Astrocyte of the spinal cord (primary cell): Measurements from ENCODE around the gene GGT6.

Experiments used
- DNase-seq: peaks from one replicate; pipeline ENCODE4 v3.0.0; 2011; ENCODE audit warnings: low read depth, low spot score
- H3K4me3 ChIP-seq: 2 replicates; pipeline ENCODE4 v1.5.1; 2011; ENCODE audit warnings: low read depth, mild to moderate bottlenecking, low read length, moderate library complexity
- CTCF ChIP-seq: IDR thresholded peaks from 2 replicates; pipeline ENCODE4 v1.5.1; 2012; ENCODE audit warnings: low read depth, mild to moderate bottlenecking, low read length, inconsistent platforms
- in situ Hi-C: cut with HindIII; loops from 2 replicates; pipeline ENCODE4 v1.10.0; 2017; ENCODE audit warnings: low sequenced_read_pairs

Gene GGT6

DNA sequence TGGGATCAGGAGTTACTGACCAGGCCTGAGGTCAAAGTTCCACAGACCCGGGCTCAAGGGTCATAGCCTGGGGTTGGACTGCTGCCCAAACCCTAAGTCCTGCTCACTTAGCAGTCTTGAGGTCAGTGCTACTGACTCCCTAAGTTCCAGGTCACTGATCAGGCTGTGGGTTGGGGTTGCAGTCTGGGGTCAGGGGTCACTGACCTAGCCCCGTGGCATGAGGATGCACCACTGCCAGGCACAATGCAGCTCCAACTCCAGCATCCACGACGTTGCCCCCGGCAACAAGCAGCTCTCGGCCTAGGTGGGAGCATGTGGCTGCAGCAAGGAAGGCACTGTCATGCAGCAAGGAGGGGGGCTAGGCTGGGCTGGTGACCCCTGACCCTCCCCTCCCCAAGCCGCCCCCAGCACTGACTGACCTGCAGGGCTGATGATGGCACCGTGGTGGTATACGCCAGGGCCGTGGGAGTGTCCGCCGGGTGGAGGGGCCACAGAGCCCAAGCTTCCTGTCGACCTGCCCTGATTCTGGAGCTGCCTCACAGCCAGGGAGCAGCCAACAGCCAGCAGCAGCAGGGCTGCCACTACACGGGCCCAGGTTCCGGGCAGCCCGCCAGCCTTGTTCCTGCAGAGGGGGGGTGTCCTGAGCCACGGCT, 1.1 kb downstream of the GGT6 start:
- in situ Hi-C loops = no loop called here
- TF ChIP-seq CTCF = no peak
- no peak overlapping the region for H3K4me3 ChIP-seq
- no peak for DNase-seq

DNA sequence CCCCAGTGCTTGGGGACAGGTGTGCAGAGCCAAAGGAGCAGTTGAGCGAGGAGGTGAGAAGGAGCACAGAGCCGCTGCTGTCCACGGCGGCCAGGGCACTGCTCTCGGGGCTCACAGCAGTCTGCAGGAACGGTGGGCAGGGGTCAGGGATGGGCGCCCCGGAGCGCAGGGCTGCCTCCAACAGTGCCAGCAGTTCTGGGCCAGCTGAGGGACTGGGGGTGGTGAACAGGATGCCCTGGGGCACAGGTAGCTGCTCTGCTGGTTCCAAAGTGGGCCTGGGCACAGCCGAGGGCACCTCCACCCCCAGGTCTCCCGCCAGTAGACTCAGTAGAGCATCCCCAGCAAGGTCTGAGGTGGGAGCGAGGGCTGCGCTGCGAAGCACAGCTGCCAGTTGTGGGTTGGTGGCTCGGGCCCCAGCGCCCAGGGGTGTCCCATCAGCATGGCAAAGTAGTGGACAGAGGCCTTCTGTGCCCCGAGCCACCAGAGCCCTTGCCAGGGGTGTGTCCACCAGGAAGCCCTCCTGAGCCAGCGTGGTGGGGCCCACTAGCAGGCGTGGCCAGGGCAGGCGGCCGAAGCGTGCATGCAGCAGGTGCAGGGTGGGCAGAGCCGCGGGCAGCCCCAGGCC, 1.9 kb downstream of the GGT6 start:
- no peak for DNase-seq
- in situ Hi-C loops = no loop called here
- no peak for TF ChIP-seq CTCF
- H3K4me3 ChIP-seq = no peak overlapping the region

GRCh38 chr17:4557626-4558346, 2.6 kb downstream of the GGT6 start:
- DNase-seq = no peak
- TF ChIP-seq CTCF = no peak
- in situ Hi-C loops = no loop called here
- no peak overlapping the region for H3K4me3 ChIP-seq

DNA sequence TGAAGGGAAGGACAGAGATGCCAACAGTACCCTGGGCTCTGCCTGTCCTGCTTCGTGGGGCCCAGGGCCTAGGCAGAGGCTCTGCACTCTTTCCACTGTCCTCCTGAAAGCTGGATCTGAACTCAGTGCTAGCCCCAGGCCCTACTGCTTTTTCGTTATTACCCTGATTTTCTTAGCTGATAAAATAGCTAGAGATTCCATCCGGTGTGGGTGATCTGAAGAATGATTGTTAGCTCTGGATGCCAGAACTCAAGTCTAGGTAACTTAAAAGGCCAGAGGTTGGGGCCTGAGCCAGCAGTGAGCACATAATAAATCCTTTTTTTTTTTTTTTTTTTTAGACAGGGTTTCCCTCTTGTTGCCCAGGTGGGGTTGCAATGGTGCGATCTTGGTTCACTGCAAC, 3.4 kb downstream of the GGT6 start:
- H3K4me3 ChIP-seq = no peak overlapping the region
- DNase-seq = no peak
- in situ Hi-C loops = no loop called here
- no peak for TF ChIP-seq CTCF

GRCh38 chr17:4555873-4556759, 4.3 kb downstream of the GGT6 start:
- no peak for TF ChIP-seq CTCF
- in situ Hi-C loops = no loop called here
- no peak for DNase-seq
- H3K4me3 ChIP-seq = peak overlapping the region; percentile 98
